ENCODE data around the gene OSBPL2.

OSBPL2 gene

GRCh38 chr20:62238569-62239277 is 402 bp downstream of the OSBPL2 start:
- TF ChIP-seq CTCF (conservative IDR thresholded peaks at IDR 0.05; ENCODE audit: low read depth, low read length), result no peak
- DNase-seq (ENCODE audit: low read depth), result no peak
- peak overlapping the region; percentile 71 for H3K4me3 ChIP-seq (ENCODE audit: low read length)

- H3K4me3 ChIP-seq (ENCODE audit: low read length), result peak overlapping the region; percentile 71
- TF ChIP-seq CTCF (conservative IDR thresholded peaks at IDR 0.05; ENCODE audit: low read depth, low read length), result no peak
- no peak for DNase-seq (ENCODE audit: low read depth)
Observed at GRCh38 chr20:62239278-62239879, 1.1 kb downstream of the OSBPL2 start.

GRCh38 chr20:62240020-62240685 is 1.8 kb downstream of the OSBPL2 start:
- no peak for DNase-seq (ENCODE audit: low read depth)
- no peak for TF ChIP-seq CTCF (conservative IDR thresholded peaks at IDR 0.05; ENCODE audit: low read depth, low read length)
- no peak overlapping the region for H3K4me3 ChIP-seq (ENCODE audit: low read length)

- TF ChIP-seq CTCF (conservative IDR thresholded peaks at IDR 0.05; ENCODE audit: low read depth, low read length), result no peak
- H3K4me3 ChIP-seq (ENCODE audit: low read length), result no peak overlapping the region
Observed at GRCh38 chr20:62241506-62241905, 3.2 kb downstream of the OSBPL2 start.

GRCh38 chr20:62242176-62242575 is 3.9 kb downstream of the OSBPL2 start:
- no peak for TF ChIP-seq CTCF (conservative IDR thresholded peaks at IDR 0.05; ENCODE audit: low read depth, low read length)
- DNase-seq (ENCODE audit: low read depth), result no peak
- no peak overlapping the region for H3K4me3 ChIP-seq (ENCODE audit: low read length)

More at GRCh38 chr20:62241506-62241905, 3.2 kb downstream of the OSBPL2 start:
- DNase-seq (ENCODE audit: low read depth), result no peak

GRCh38 chr20:62243106-62243505 is 4.8 kb downstream of the OSBPL2 start:
- H3K4me3 ChIP-seq (ENCODE audit: low read length), result no peak overlapping the region

More at GRCh38 chr20:62243106-62243505, 4.8 kb downstream of the OSBPL2 start:
- TF ChIP-seq CTCF (conservative IDR thresholded peaks at IDR 0.05; ENCODE audit: low read depth, low read length), result no peak
- no peak for DNase-seq (ENCODE audit: low read depth)
